ENCODE measurements around the gene CLASP1. TPM values are rescaled to one million over a fixed set of nuclear protein-coding genes. Genes with fewer than 3 reads are reported as not detected.

CLASP1 gene
- polyA plus RNA-seq, 1 donor (not counting 4 experiments of a cell fraction or from before 2014, with no cell fraction given): 16.7 TPM

DNA sequence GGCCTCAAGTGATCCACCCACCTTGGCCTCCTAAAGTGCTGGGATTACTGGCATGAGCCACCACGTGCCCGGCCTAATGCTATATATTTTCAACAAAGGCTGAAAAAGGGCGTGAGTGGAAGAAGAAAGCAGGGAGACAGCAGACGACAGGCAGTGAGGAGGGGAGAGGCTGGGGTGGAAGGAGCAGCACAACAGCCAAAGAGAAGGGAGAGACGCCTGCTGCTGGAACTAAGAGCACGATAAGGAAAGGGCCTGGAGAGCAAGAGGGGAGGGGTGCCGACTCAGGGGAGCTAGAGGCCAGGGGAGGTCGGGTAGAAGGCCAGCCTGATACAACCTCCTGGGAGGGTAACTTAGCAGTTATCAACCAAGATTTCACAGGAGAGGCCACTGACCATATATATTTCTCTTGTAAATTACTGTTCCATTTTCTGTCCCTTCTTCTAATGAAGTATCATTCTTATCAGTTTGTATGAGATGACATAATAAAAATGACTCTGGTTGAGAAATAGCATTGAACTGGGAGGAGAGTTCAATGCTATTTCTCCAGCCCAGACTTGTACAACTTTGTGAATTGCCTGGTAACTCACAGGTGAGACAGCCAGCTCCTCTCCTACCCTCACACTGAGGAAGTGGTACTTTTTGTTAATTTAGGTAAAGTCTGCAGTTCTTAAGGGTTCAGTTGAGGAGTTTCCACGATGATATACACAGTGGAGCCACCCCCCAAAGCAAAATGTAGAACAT lies 124.4 kb downstream of the CLASP1 start:
- dilution Hi-C loops (cut with MboI; ENCODE audit: extremely low pct_ligation_motif_present, low sequenced_read_pairs): no loop called here
- peak overlapping the region; percentile 45 for H2AFZ ChIP-seq (ENCODE audit: control insufficient read depth, low read length)
- no peaks in the 10 kb centered on the region for H3K9me3 ChIP-seq (ENCODE audit: control insufficient read depth, low read depth, low read length)
- H3K4me2 ChIP-seq (ENCODE audit: control insufficient read depth, extremely low read depth, insufficient read depth, low read depth, low read length): peak overlapping the region; percentile 77
- peaks cover 30% of the 10 kb centered on the region for H3K79me2 ChIP-seq (ENCODE audit: control insufficient read depth, insufficient read depth, low read length)
- TF ChIP-seq, protein P1, sequence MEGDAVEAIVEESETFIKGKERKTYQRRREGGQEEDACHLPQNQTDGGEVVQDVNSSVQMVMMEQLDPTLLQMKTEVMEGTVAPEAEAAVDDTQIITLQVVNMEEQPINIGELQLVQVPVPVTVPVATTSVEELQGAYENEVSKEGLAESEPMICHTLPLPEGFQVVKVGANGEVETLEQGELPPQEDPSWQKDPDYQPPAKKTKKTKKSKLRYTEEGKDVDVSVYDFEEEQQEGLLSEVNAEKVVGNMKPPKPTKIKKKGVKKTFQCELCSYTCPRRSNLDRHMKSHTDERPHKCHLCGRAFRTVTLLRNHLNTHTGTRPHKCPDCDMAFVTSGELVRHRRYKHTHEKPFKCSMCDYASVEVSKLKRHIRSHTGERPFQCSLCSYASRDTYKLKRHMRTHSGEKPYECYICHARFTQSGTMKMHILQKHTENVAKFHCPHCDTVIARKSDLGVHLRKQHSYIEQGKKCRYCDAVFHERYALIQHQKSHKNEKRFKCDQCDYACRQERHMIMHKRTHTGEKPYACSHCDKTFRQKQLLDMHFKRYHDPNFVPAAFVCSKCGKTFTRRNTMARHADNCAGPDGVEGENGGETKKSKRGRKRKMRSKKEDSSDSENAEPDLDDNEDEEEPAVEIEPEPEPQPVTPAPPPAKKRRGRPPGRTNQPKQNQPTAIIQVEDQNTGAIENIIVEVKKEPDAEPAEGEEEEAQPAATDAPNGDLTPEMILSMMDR (optimal IDR thresholded peaks at IDR 0.05 in 1 of 3, IDR thresholded peaks at IDR 0.05 in 1 of 3, conservative IDR thresholded peaks at IDR 0.05 in 1 of 3; ENCODE audit: extremely low read depth in 1 of 3, insufficient read depth in 2 of 3, low read length in 3 of 3): no peak
- no peak for TF ChIP-seq EZH2 (IDR thresholded peaks at IDR 0.05; ENCODE audit: low read length)
- H3K27ac ChIP-seq (ENCODE audit: control insufficient read depth, insufficient read depth, low read length): peak overlapping the region; percentile 88
- H3K4me1 ChIP-seq (ENCODE audit: control insufficient read depth, extremely low read depth, insufficient read depth, low read length): peaks cover 57% of the 10 kb centered on the region
- FAIRE-seq: peak; percentile 84
- H3K9ac ChIP-seq (ENCODE audit: control insufficient read depth, extremely low read depth, insufficient read depth, low read length): peak overlapping the region; percentile 72
- no peak for DNase-seq (ENCODE audit: low read depth, low spot score)
- peak overlapping the region in 2 of 3 experiments; percentile 20 to 34 for H3K4me3 ChIP-seq (ENCODE audit: control insufficient read depth in 2 of 3, extremely low read depth in 1 of 3, insufficient read depth in 2 of 3, low read depth in 1 of 3, low read length in 3 of 3)
- no peaks in the 10 kb centered on the region for H4K20me1 ChIP-seq (ENCODE audit: control insufficient read depth, extremely low read depth, insufficient read depth, low read length)
- H3K36me3 ChIP-seq (ENCODE audit: control insufficient read depth in 2 of 2, extremely low read depth in 1 of 2, insufficient read depth in 2 of 2, low read length in 2 of 2): peaks cover 19 to 44% of the 10 kb centered on the region in 2 experiments
- no peaks in the 10 kb centered on the region for H3K27me3 ChIP-seq (ENCODE audit: control insufficient read depth, extremely low read depth, insufficient read depth, low read length)
- H3K9me1 ChIP-seq (ENCODE audit: control insufficient read depth, extremely low read depth, insufficient read depth, low read length): no peaks in the 10 kb centered on the region

DNA sequence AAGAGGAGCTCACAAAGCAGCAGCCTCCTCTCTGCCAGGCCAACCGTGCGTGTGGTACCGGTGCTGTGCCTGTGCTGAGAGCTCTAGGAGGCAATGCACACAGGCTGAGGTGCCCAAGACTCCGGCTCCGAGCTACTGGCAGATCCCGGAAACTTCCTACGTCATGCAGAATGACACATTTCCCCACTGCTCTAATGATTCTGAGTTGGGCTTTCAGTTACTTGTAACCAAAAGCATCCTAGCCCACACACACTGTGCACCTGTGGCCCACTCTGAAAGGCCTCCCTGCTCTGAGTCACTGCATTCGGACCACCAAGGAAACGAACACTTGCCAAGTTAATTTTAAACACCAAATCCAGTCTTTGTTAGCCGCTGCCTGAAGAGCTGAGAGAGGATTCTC lies 127.9 kb downstream of the CLASP1 start:
- Histone ChIP-seq H3K9me1 (ENCODE audit: control insufficient read depth, extremely low read depth, insufficient read depth, low read length) (no peaks in the 10 kb centered on the region), H3K4me3 (ENCODE audit: control insufficient read depth in 2 of 3, extremely low read depth in 1 of 3, insufficient read depth in 2 of 3, low read depth in 1 of 3, low read length in 3 of 3) (no peak overlapping the region), H3K79me2 (ENCODE audit: control insufficient read depth, insufficient read depth, low read length) (peaks cover 15% of the 10 kb centered on the region), H2AFZ (ENCODE audit: control insufficient read depth, low read length) (no peak overlapping the region), H3K4me1 (ENCODE audit: control insufficient read depth, extremely low read depth, insufficient read depth, low read length) (peaks cover 29% of the 10 kb centered on the region), H3K36me3 (ENCODE audit: control insufficient read depth in 2 of 2, extremely low read depth in 1 of 2, insufficient read depth in 2 of 2, low read length in 2 of 2) (peaks cover 23 to 45% of the 10 kb centered on the region in 2 experiments), H3K9me3 (ENCODE audit: control insufficient read depth, low read depth, low read length) (no peaks in the 10 kb centered on the region), H4K20me1 (ENCODE audit: control insufficient read depth, extremely low read depth, insufficient read depth, low read length) (no peaks in the 10 kb centered on the region), H3K9ac (ENCODE audit: control insufficient read depth, extremely low read depth, insufficient read depth, low read length) (no peak overlapping the region), H3K27ac (ENCODE audit: control insufficient read depth, insufficient read depth, low read length) (no peak overlapping the region), H3K4me2 (ENCODE audit: control insufficient read depth, extremely low read depth, insufficient read depth, low read depth, low read length) (no peak overlapping the region), H3K27me3 (ENCODE audit: control insufficient read depth, extremely low read depth, insufficient read depth, low read length) (no peaks in the 10 kb centered on the region)
- DNase-seq (ENCODE audit: low read depth, low spot score) (no peak), FAIRE-seq (no peak)
- dilution Hi-C loops (cut with MboI; ENCODE audit: extremely low pct_ligation_motif_present, low sequenced_read_pairs): no loop called here
- TF ChIP-seq EZH2 (IDR thresholded peaks at IDR 0.05; ENCODE audit: low read length): no peak
- TF ChIP-seq, protein P1 (optimal IDR thresholded peaks at IDR 0.05 in 1 of 3, IDR thresholded peaks at IDR 0.05 in 1 of 3, conservative IDR thresholded peaks at IDR 0.05 in 1 of 3; ENCODE audit: extremely low read depth in 1 of 3, insufficient read depth in 2 of 3, low read length in 3 of 3): no peak

All from keratinocyte (primary cell).